SK-N-DZ (cell line): ENCODE results near the gene PSME3IP1.
"Not testable (repeated sequence)": the region's sequence is repeated elsewhere in the genome, so short reads cannot be mapped to it uniquely, and the experiment has no call there.

Source experiments
- DNase-seq: peaks from one replicate; pipeline ENCODE4 v3.0.0-alpha.2; 2015; ENCODE audit warnings: low spot score

PSME3IP1 gene

GRCh38 chr16:57125376-57125775 is 60.5 kb downstream of the PSME3IP1 start:
- no peak for DNase-seq

- DNase-seq, result no peak
These were observed 61.7 kb downstream of the PSME3IP1 start for GRCh38 chr16:57123974-57124674.

GRCh38 chr16:57123216-57123973 is 62.4 kb downstream of the PSME3IP1 start:
- no peak for DNase-seq

- DNase-seq, result no peak
These were observed 67.3 kb downstream of the PSME3IP1 start for GRCh38 chr16:57118461-57119084.

- no peak for DNase-seq
These were observed 70.2 kb downstream of the PSME3IP1 start for GRCh38 chr16:57115514-57116182.

GRCh38 chr16:57115168-57115513 is 70.7 kb downstream of the PSME3IP1 start:
- DNase-seq, result no peak

GRCh38 chr16:57113664-57114063 is 72.2 kb downstream of the PSME3IP1 start:
- no peak for DNase-seq

- no peak for DNase-seq
These were observed 72.8 kb downstream of the PSME3IP1 start for GRCh38 chr16:57113042-57113453.

- DNase-seq, result no peak
These were observed 73.3 kb downstream of the PSME3IP1 start for GRCh38 chr16:57112403-57113041.

- DNase-seq, result no peak
These were observed 74.4 kb downstream of the PSME3IP1 start for GRCh38 chr16:57111420-57111819.

- no peak for DNase-seq
These were observed 74.9 kb downstream of the PSME3IP1 start for GRCh38 chr16:57110937-57111336.

GRCh38 chr16:57109259-57110105 is 76.4 kb downstream of the PSME3IP1 start:
- DNase-seq, result not testable (repeated sequence)

- no peak for DNase-seq
These were observed 77.4 kb downstream of the PSME3IP1 start for GRCh38 chr16:57108432-57108831.

GRCh38 chr16:57107321-57107922 is 78.4 kb downstream of the PSME3IP1 start:
- no peak for DNase-seq

- DNase-seq, result no peak
These were observed 79.1 kb downstream of the PSME3IP1 start for GRCh38 chr16:57106767-57107166.

GRCh38 chr16:57105184-57105583 is 80.7 kb downstream of the PSME3IP1 start:
- DNase-seq, result no peak

- DNase-seq, result no peak
These were observed 81.1 kb downstream of the PSME3IP1 start for GRCh38 chr16:57104706-57105105.

- DNase-seq, result no peak
These were observed 82.7 kb downstream of the PSME3IP1 start for GRCh38 chr16:57102888-57103851.
